ENCODE data around the gene NCBP3.
"Not testable (repeated sequence)": the region's sequence is repeated elsewhere in the genome, so short reads cannot be mapped to it uniquely, and the experiment has no call there.

DNA sequence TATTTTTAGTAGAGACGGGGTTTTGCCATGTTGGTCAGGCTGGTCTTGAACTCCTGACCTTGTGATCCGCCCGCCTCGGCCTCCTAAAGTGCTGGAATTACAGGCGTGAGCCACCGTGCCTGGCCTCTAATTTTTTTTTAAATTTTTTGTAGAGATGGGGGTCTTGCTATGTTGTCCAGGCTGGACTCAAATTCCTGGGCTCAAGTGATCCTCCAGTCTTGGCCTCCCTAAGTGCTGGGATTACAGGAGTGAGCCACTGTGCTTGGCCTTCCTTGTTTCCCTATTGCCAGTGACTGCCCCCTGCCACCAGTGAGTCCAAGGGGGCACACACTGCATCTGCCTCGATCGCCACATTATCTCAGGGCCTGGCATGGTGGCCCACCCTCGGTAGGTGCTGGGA is 51.9 kb downstream of the NCBP3 start:
- not testable (repeated sequence) for TF ChIP-seq HDGF (IDR thresholded peaks at IDR 0.05; ENCODE audit: borderline replicate concordance); BHLHE40 (IDR thresholded peaks at IDR 0.05; ENCODE audit: borderline replicate concordance); FOXA1 (IDR thresholded peaks at IDR 0.05); LEF1 (IDR thresholded peaks at IDR 0.05; ENCODE audit: borderline replicate concordance); FOXM1 (IDR thresholded peaks at IDR 0.05; ENCODE audit: borderline replicate concordance); CTBP1 (IDR thresholded peaks at IDR 0.05; ENCODE audit: borderline replicate concordance); L3MBTL2 (conservative IDR thresholded peaks at IDR 0.05); SP1 (IDR thresholded peaks at IDR 0.05); FOXK2 (IDR thresholded peaks at IDR 0.05); ZNF384 (IDR thresholded peaks at IDR 0.05); TARDBP (IDR thresholded peaks at IDR 0.05); SUZ12 (IDR thresholded peaks at IDR 0.05); ELF4 (IDR thresholded peaks at IDR 0.05)
